GM19324 (cell line): ENCODE results near the gene MAN1A1.
"Not testable (repeated sequence)": the region's sequence is repeated elsewhere in the genome, so short reads cannot be mapped to it uniquely, and the experiment has no call there.

Experiments used
- ATAC-seq: cut with Tn5 transposase; IDR thresholded peaks from one replicate; pipeline ENCODE4 v1.9.1; 2021; ENCODE audit warnings: mild to moderate bottlenecking, moderate library complexity; ENCODE audit not compliant: unreplicated experiment, low FRiP score

The MAN1A1 gene

GRCh38 chr6:119349361-119350201 lies at the start of gene MAN1A1:
TSS of gene MAN1A1 (minus strand) at chr6:119349761. CDS start at chr6:119349065, 696 bp downstream.
- ATAC-seq: peak; percentile 86

GRCh38 chr6:119395192-119395591 lies 45.6 kb upstream of the MAN1A1 start:
- no peak for ATAC-seq

- no peak for ATAC-seq
Observed at GRCh38 chr6:119390247-119390793, 40.8 kb upstream of the MAN1A1 start.

- no peak for ATAC-seq
Observed at GRCh38 chr6:119385994-119386393, 36.4 kb upstream of the MAN1A1 start.

- ATAC-seq: no peak
Observed at GRCh38 chr6:119384444-119384843, 34.9 kb upstream of the MAN1A1 start.

- ATAC-seq: no peak
Observed at GRCh38 chr6:119379809-119380208, 30.2 kb upstream of the MAN1A1 start.

GRCh38 chr6:119377043-119377442 lies 27.5 kb upstream of the MAN1A1 start:
- ATAC-seq: not testable (repeated sequence)

- no peak for ATAC-seq
Observed at GRCh38 chr6:119370080-119370479, 20.5 kb upstream of the MAN1A1 start.

- no peak for ATAC-seq
Observed at GRCh38 chr6:119368921-119369320, 19.4 kb upstream of the MAN1A1 start.

GRCh38 chr6:119361209-119361608 lies 11.6 kb upstream of the MAN1A1 start:
- ATAC-seq: no peak

- ATAC-seq: no peak
Observed at GRCh38 chr6:119360262-119360915, 10.8 kb upstream of the MAN1A1 start.

- ATAC-seq: no peak
Observed at GRCh38 chr6:119355890-119356289, 6.3 kb upstream of the MAN1A1 start.

GRCh38 chr6:119355157-119355556 lies 5.6 kb upstream of the MAN1A1 start:
- ATAC-seq: no peak

- ATAC-seq: no peak
Observed at GRCh38 chr6:119353696-119354095, 4.1 kb upstream of the MAN1A1 start.

- no peak for ATAC-seq
Observed at GRCh38 chr6:119352001-119352400, 2.4 kb upstream of the MAN1A1 start.

GRCh38 chr6:119350952-119351372 lies 1.4 kb upstream of the MAN1A1 start:
- no peak for ATAC-seq

- ATAC-seq: peak; percentile 6
Observed at GRCh38 chr6:119350202-119350951, 816 bp upstream of the MAN1A1 start.

- ATAC-seq: peak; percentile 3
Observed at GRCh38 chr6:119348748-119349360, 707 bp downstream of the MAN1A1 start.

- peak; percentile 36 for ATAC-seq
Observed at GRCh38 chr6:119348096-119348747, 1.3 kb downstream of the MAN1A1 start.
